ENCODE data around the gene DENND4A.

GRCh38 chr15:65638109-65638508, 154.0 kb downstream of the DENND4A start:
- TF ChIP-seq CTCF (IDR thresholded peaks at IDR 0.05) (no peak), POLR2A (IDR thresholded peaks at IDR 0.05) (no peak)
